Suprapubic skin (tissue), 4 donors: Measurements from ENCODE around the gene KCNJ16. TPM values are rescaled to one million over a fixed set of nuclear protein-coding genes. Genes with fewer than 3 reads are reported as not detected.

Experiments
- DNase-seq, 2 donors: peaks; one replicate each; pipeline ENCODE4 v3.0.0-alpha.2; 2019; ENCODE audit warnings: low spot score in 2 of 2
- H3K27ac ChIP-seq: fragments of 200-600 bp; sonication (generic); one replicate; pipeline ENCODE4 v1.5.1; 2019
- H3K27me3 ChIP-seq: fragments of 200-600 bp; sonication (generic); one replicate; pipeline ENCODE4 v1.5.1; 2019
- H3K36me3 ChIP-seq: fragments of 200-600 bp; sonication (generic); one replicate; pipeline ENCODE4 v1.5.1; 2019
- H3K4me1 ChIP-seq: fragments of 200-600 bp; sonication (generic); one replicate; pipeline ENCODE4 v1.5.1; 2019
- H3K4me3 ChIP-seq: fragments of 200-600 bp; sonication (generic); one replicate; pipeline ENCODE4 v1.5.1; 2019; ENCODE audit warnings: mild to moderate bottlenecking
- H3K9me3 ChIP-seq: fragments of 200-600 bp; sonication (generic); one replicate; pipeline ENCODE4 v1.5.1; 2019
- CTCF ChIP-seq, 2 donors: fragments of 200-600 bp in 1 of 2; fragments of 450-650 bp in 1 of 2; sonication (generic) in 1 of 2; IDR thresholded peaks; one replicate each; pipeline ENCODE4 v1.5.1; 2016 to 2019; ENCODE audit warnings: antibody characterized with exemption in 2 of 2, mild to moderate bottlenecking in 1 of 2, moderate library complexity in 1 of 2
- EP300 ChIP-seq: sonication (generic); formaldehyde crosslinking; IDR thresholded peaks from one replicate; pipeline ENCODE4 v1.6.1; 2017; ENCODE audit warnings: antibody characterized with exemption
- POLR2A ChIP-seq, 2 donors: fragments of 450-650 bp; IDR thresholded peaks; one replicate each; pipeline ENCODE4 v1.6.1; 2017; ENCODE audit warnings: antibody characterized with exemption in 2 of 2, mild to moderate bottlenecking in 2 of 2, moderate library complexity in 2 of 2
- POLR2AphosphoS5 ChIP-seq, 3 donors: sonication (generic); formaldehyde crosslinking; IDR thresholded peaks; one replicate each; pipeline ENCODE4 v1.6.1; 2017; ENCODE audit warnings: antibody characterized with exemption in 3 of 3
- WGBS: methylation state at CpG from one replicate; pipeline ENCODE4 v1.1.5; 2018; 5-methylcytosine and 5-hydroxymethylcytosine counted together
- total RNA-seq, 4 donors: library from RNA; depleted of rRNA; stranded (reverse); fragments of >200 nt; gene quantifications; one replicate each; pipeline ENCODE4 v1.1.0, GENCODE V29; 2016

The KCNJ16 gene
- total RNA-seq, 4 donors from 2014 or later = not detected

GRCh38 chr17:70074236-70074830, 692 bp upstream of the KCNJ16 start:
- no peak for DNase-seq
- Histone ChIP-seq H3K27me3 (no peaks in the 10 kb centered on the region), H3K9me3 (no peaks in the 10 kb centered on the region), H3K4me1 (peaks cover 4% of the 10 kb centered on the region), H3K4me3 (no peak overlapping the region), H3K36me3 (no peaks in the 10 kb centered on the region), H3K27ac (no peak overlapping the region)
- TF ChIP-seq EP300 (no peak), CTCF (IDR thresholded peaks at IDR 0.05) (no peak), POLR2AphosphoS5 (IDR thresholded peaks at IDR 0.05) (no peak), POLR2A (IDR thresholded peaks at IDR 0.05) (no peak)
- 68% methylated on average over 5 of the region's 5 CpGs for WGBS

- DNase-seq = no peak
- H3K4me3 ChIP-seq = no peak overlapping the region
- H3K9me3 ChIP-seq = no peaks in the 10 kb centered on the region
- 51% methylated on average over 1 of the region's 1 CpG for WGBS
- H3K27ac ChIP-seq = no peak overlapping the region
- H3K27me3 ChIP-seq = no peaks in the 10 kb centered on the region
- TF ChIP-seq POLR2AphosphoS5 (IDR thresholded peaks at IDR 0.05) (no peak), CTCF (IDR thresholded peaks at IDR 0.05) (no peak), POLR2A (IDR thresholded peaks at IDR 0.05) (no peak), EP300 (no peak)
- no peaks in the 10 kb centered on the region for H3K36me3 ChIP-seq
- peaks cover 9% of the 10 kb centered on the region for H3K4me1 ChIP-seq
Measured at GRCh38 chr17:70076189-70076588, 1.2 kb downstream of the KCNJ16 start.

- DNase-seq = no peak
- Histone ChIP-seq H3K27ac (no peak overlapping the region), H3K36me3 (no peaks in the 10 kb centered on the region), H3K9me3 (no peaks in the 10 kb centered on the region), H3K27me3 (no peaks in the 10 kb centered on the region), H3K4me3 (no peak overlapping the region), H3K4me1 (peaks cover 13% of the 10 kb centered on the region)
- TF ChIP-seq POLR2A (IDR thresholded peaks at IDR 0.05) (no peak), CTCF (IDR thresholded peaks at IDR 0.05) (no peak), POLR2AphosphoS5 (IDR thresholded peaks at IDR 0.05) (no peak), EP300 (no peak)
- 50% methylated on average over 3 of the region's 3 CpGs for WGBS
Measured at GRCh38 chr17:70076831-70077230, 1.8 kb downstream of the KCNJ16 start.

DNA sequence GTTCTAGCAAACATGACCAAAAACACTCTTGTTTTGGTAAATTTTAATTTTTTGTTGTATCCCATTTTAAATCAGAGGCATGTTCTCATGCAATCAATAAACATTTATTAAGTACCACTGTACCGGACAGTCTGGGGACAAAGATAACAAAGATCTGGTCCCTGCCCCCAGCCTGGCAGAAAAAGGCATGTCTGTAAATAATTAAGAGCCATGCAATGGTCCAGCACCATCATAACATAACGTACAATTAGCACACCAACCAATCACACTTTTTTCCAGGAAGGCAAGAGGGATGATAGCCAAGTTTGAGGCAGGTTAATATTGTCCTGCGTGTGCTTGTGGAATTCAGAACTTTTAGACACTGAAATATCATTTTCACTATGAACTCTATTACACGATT, 3.5 kb downstream of the KCNJ16 start:
- 50% methylated on average over 4 of the region's 4 CpGs for WGBS

More for the DNA sequence above, 3.5 kb downstream of the KCNJ16 start:
- Histone ChIP-seq H3K27me3 (no peaks in the 10 kb centered on the region), H3K27ac (no peak overlapping the region), H3K4me1 (peaks cover 13% of the 10 kb centered on the region), H3K9me3 (no peaks in the 10 kb centered on the region), H3K36me3 (no peaks in the 10 kb centered on the region), H3K4me3 (no peak overlapping the region)
- no peak for TF ChIP-seq POLR2A (IDR thresholded peaks at IDR 0.05)
- TF ChIP-seq CTCF (IDR thresholded peaks at IDR 0.05) = no peak
- TF ChIP-seq EP300 = no peak
- no peak for TF ChIP-seq POLR2AphosphoS5 (IDR thresholded peaks at IDR 0.05)
- DNase-seq = no peak
